ENCODE results near the gene ATP1B3. TPM values are rescaled to one million over a fixed set of nuclear protein-coding genes. Genes with fewer than 3 reads are reported as not detected.
A peak's percentile ranks its signal among the peaks of the same experiment; 100 is the strongest.

The ATP1B3 gene
- total RNA-seq, 4 donors from 2014 or later = 55.1 to 94.1 (median 64.7) TPM

DNA sequence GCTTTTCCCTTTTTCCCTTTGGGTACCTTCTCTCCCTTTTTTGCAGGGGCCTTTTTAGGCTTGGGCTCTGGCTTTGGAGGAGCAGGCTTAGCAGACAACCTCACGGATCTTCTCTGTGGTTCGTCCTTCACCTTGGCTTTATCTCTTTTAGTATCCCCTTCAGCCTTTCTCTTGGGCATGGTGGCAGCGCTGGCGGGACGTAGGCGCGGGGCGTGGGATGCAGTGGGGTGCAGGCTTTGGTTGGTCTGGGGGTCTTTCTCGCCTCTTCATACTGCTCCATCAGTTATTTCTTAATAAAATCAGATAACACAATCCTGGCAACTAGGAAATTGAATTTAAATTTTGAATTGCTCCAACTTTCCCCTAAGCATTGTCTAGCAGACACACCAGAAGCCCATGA lies 11.3 kb upstream of the ATP1B3 start:
- Histone ChIP-seq H3K4me3 (replicated peaks in 1 of 3) (no peak overlapping the region), H3K9me3 (no peaks in the 10 kb centered on the region), H3K27ac (no peak overlapping the region), H3K27me3 (no peaks in the 10 kb centered on the region), H3K36me3 (no peaks in the 10 kb centered on the region), H3K4me1 (no peaks in the 10 kb centered on the region)
- no peak for DNase-seq
- 96 to 97% methylated on average over 9 of the region's 9 CpGs for WGBS, 2 donors
- TF ChIP-seq POLR2A (IDR thresholded peaks at IDR 0.05) = no peak
- TF ChIP-seq CTCF (IDR thresholded peaks at IDR 0.05) = no peak
- intact Hi-C loops (cut with DNase I) = no loop called here

- WGBS, 2 donors = 86 to 89% methylated on average over 6 of the region's 6 CpGs
- Histone ChIP-seq H3K4me3 (replicated peaks in 1 of 3) (no peak overlapping the region), H3K27me3 (no peaks in the 10 kb centered on the region), H3K4me1 (no peaks in the 10 kb centered on the region), H3K27ac (no peak overlapping the region), H3K36me3 (no peaks in the 10 kb centered on the region), H3K9me3 (no peaks in the 10 kb centered on the region)
- no peak for DNase-seq
- TF ChIP-seq POLR2A (IDR thresholded peaks at IDR 0.05) = no peak
- intact Hi-C loops (cut with DNase I) = loop anchor here (10.0 kb wide), 1 partner anchor 75 kb away; no protein-coding TSS in a partner anchor
These were observed 6.3 kb upstream of the ATP1B3 start for GRCh38 chr3:141870091-141870687.

GRCh38 chr3:141875374-141875892 lies 1.0 kb upstream of the ATP1B3 start:
- Histone ChIP-seq H3K4me3 (replicated peaks in 1 of 3) (peak overlapping the region; percentile 32 to 67 (median 63)), H3K36me3 (no peaks in the 10 kb centered on the region), H3K4me1 (peaks cover 10 to 17% of the 10 kb centered on the region in 2 donors), H3K27ac (peak overlapping the region; percentile 95 to 100 (median 100)), H3K9me3 (no peaks in the 10 kb centered on the region), H3K27me3 (no peaks in the 10 kb centered on the region)
- intact Hi-C loops (cut with DNase I) = loop anchor here (5.0 to 10.0 kb wide), 2 partner anchors 81 to 138 kb away; partner anchors contain the start of gene RNF7
- peak; percentile 36 to 82 for TF ChIP-seq POLR2A (IDR thresholded peaks at IDR 0.05)
- TF ChIP-seq CTCF (IDR thresholded peaks at IDR 0.05) = peak; percentile 50 to 94 (median 78)
- WGBS, 2 donors = 0 to 1% methylated on average over 15 to 19 of the region's 19 CpGs
- DNase-seq = peak; percentile 85 to 87

GRCh38 chr3:141875893-141876380 lies 506 bp upstream of the ATP1B3 start:
- Histone ChIP-seq H3K4me1 (peaks cover 10 to 17% of the 10 kb centered on the region in 2 donors), H3K36me3 (no peaks in the 10 kb centered on the region), H3K4me3 (replicated peaks in 1 of 3) (peak overlapping the region; percentile 32 to 67 (median 63)), H3K9me3 (no peaks in the 10 kb centered on the region), H3K27me3 (no peaks in the 10 kb centered on the region), H3K27ac (peak overlapping the region; percentile 95 to 100 (median 100))
- WGBS, 2 donors = 0 to 1% methylated on average over 23 to 36 of the region's 42 CpGs
- intact Hi-C loops (cut with DNase I) = loop anchor here (5.0 to 10.0 kb wide), 2 partner anchors 81 to 139 kb away; partner anchors contain the start of gene RNF7
- no peak for DNase-seq
- TF ChIP-seq POLR2A (IDR thresholded peaks at IDR 0.05) = peak in 1 of 2 donors; percentile 14
- no peak for TF ChIP-seq CTCF (IDR thresholded peaks at IDR 0.05)

DNA sequence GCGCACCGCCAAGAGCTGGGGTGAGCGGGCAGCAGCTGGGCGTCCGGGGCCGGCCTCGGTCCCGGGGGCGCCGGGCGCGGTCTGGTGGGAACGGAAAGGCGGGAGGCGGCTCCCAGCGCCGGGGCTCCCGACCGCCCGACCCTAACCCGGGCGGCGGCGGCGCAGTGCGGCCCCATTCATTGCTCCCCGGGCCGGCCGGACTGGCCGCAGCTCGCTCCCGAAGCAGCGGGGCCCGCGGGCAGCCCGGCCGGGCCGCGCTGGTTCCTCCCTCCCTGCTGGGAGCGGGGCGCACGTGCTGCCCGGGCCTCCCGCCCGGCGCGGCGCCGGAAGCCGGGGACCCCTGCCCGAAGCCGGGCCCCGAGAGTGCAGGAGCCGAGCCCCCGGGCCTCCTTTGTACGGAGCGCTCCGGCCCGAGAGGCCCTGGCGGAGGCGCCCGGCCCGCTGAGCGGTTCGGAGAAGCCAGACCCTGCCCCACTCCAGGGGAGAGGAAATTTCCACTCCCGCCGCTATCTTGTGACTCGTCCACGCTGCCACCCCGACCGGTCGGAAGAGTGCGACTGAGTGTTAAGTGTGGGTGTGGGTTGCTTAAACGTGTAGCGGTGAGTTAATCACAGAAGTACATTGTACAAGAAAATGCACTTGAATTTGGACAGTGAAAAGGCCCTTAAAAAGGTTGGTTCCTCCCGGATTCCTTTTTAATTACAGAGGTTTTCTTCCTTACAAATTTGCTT lies 613 bp downstream of the ATP1B3 start:
- peak; percentile 82 to 86 for DNase-seq

More for the DNA sequence above, 613 bp downstream of the ATP1B3 start:
- peak overlapping the region; percentile 86 to 95 (median 93) for H3K4me3 ChIP-seq (replicated peaks in 1 of 3)
- peak overlapping the region; percentile 97 to 100 (median 100) for H3K27ac ChIP-seq
- no peaks in the 10 kb centered on the region for H3K9me3 ChIP-seq
- intact Hi-C loops (cut with DNase I) = loop anchor here (5.0 to 10.0 kb wide), 2 partner anchors 82 to 140 kb away; partner anchors contain the start of gene RNF7
- TF ChIP-seq POLR2A (IDR thresholded peaks at IDR 0.05) (peak; percentile 50 to 69), CTCF (IDR thresholded peaks at IDR 0.05) (no peak)
- 0% methylated on average over 11 to 14 of the region's 76 CpGs for WGBS, 2 donors
- peaks cover 10 to 17% of the 10 kb centered on the region in 2 donors for H3K4me1 ChIP-seq
- no peaks in the 10 kb centered on the region for H3K27me3 ChIP-seq
- H3K36me3 ChIP-seq = no peaks in the 10 kb centered on the region
